Nephron progenitor cell (in vitro differentiated cells): ENCODE data around the gene ASAP2.

Experiments
- DNase-seq: peaks from one replicate; pipeline ENCODE4 v3.0.0; 2021
- H3K27ac Mint-ChIP-seq: 2 replicates; pipeline ENCODE4 v1.8.0; 2021; ENCODE audit warnings: mild to moderate bottlenecking, moderate library complexity, mixed read lengths
- H3K27me3 Mint-ChIP-seq: 2 replicates; pipeline ENCODE4 v1.8.0; 2021; ENCODE audit warnings: mild to moderate bottlenecking, low read depth, mixed read lengths; ENCODE audit not compliant: poor library complexity
- H3K36me3 Mint-ChIP-seq: 2 replicates; pipeline ENCODE4 v1.8.0; 2021; ENCODE audit warnings: low read depth, mixed read lengths
- H3K4me1 Mint-ChIP-seq: 2 replicates; pipeline ENCODE4 v1.8.0; 2021; ENCODE audit warnings: mixed read lengths
- H3K4me3 Mint-ChIP-seq: 2 replicates; pipeline ENCODE4 v1.8.0; 2021; ENCODE audit warnings: mild to moderate bottlenecking, moderate library complexity, mixed read lengths
- H3K9me3 Mint-ChIP-seq: 2 replicates; pipeline ENCODE4 v1.8.0; 2021; ENCODE audit warnings: mild to moderate bottlenecking, moderate library complexity, mixed read lengths
- CTCF ChIP-seq: fragments of 200-600 bp; sonication (generic); IDR thresholded peaks from 2 replicates; pipeline ENCODE4 v1.5.0; 2021; ENCODE audit warnings: antibody characterized with exemption

ASAP2 gene

GRCh38 chr2:9303528-9304225 is 97.1 kb downstream of the ASAP2 start:
- no peak for DNase-seq
- Mint-ChIP-seq H3K36me3 (peaks cover 20% of the 10 kb centered on the region), H3K9me3 (no peaks in the 10 kb centered on the region), H3K27me3 (peaks cover under 1% of the 10 kb centered on the region), H3K27ac (no peak overlapping the region), H3K4me3 (no peak overlapping the region), H3K4me1 (peaks cover 21% of the 10 kb centered on the region)
- TF ChIP-seq CTCF: no peak

DNA sequence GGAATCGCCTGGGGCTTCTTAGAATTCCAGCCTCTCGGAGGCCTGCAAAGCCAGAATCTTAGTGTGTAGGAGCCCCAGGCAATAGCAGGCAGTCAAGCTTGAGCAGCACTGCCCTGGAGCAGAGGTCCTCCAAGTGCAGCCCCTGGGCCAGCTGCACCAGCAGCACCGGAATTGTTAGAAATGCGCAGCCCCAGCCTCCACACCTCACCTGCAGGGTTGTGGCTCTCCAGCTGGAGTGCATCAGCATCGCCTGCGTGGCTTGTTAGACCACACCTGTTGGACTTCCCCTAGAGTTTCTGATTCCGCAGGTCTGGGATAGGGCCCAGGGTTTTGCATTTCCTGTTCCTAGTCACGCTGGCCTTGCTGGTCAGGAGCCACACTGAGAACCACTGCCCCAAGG is 100.3 kb downstream of the ASAP2 start:
- Mint-ChIP-seq H3K36me3 (no peaks in the 10 kb centered on the region), H3K27ac (peak overlapping the region; percentile 36), H3K27me3 (no peaks in the 10 kb centered on the region), H3K4me3 (no peak overlapping the region), H3K4me1 (peaks cover 13% of the 10 kb centered on the region), H3K9me3 (no peaks in the 10 kb centered on the region)
- DNase-seq: no peak
- TF ChIP-seq CTCF: no peak

- no peak for TF ChIP-seq CTCF
- H3K4me1 Mint-ChIP-seq: peaks cover 13% of the 10 kb centered on the region
- H3K27me3 Mint-ChIP-seq: no peaks in the 10 kb centered on the region
- H3K4me3 Mint-ChIP-seq: no peak overlapping the region
- H3K9me3 Mint-ChIP-seq: no peaks in the 10 kb centered on the region
- H3K36me3 Mint-ChIP-seq: peaks cover 5% of the 10 kb centered on the region
- no peak for DNase-seq
- no peak overlapping the region for H3K27ac Mint-ChIP-seq
Observed at GRCh38 chr2:9307535-9307934, 100.9 kb downstream of the ASAP2 start.

GRCh38 chr2:9308186-9308955 is 101.8 kb downstream of the ASAP2 start:
- Mint-ChIP-seq H3K36me3 (peaks cover 8% of the 10 kb centered on the region), H3K4me1 (peaks cover 13% of the 10 kb centered on the region)

GRCh38 chr2:9309147-9309546 is 102.5 kb downstream of the ASAP2 start:
- Mint-ChIP-seq H3K9me3 (no peaks in the 10 kb centered on the region), H3K27me3 (no peaks in the 10 kb centered on the region), H3K36me3 (peaks cover 11% of the 10 kb centered on the region), H3K4me1 (peaks cover 13% of the 10 kb centered on the region), H3K4me3 (no peak overlapping the region), H3K27ac (no peak overlapping the region)
- TF ChIP-seq CTCF: no peak
- DNase-seq: no peak

More at GRCh38 chr2:9308186-9308955, 101.8 kb downstream of the ASAP2 start:
- no peaks in the 10 kb centered on the region for H3K9me3 Mint-ChIP-seq
- no peak overlapping the region for H3K4me3 Mint-ChIP-seq
- no peak for DNase-seq
- TF ChIP-seq CTCF: no peak
- H3K27ac Mint-ChIP-seq: peak overlapping the region; percentile 59
- H3K27me3 Mint-ChIP-seq: no peaks in the 10 kb centered on the region
